OCI-LY7 (cell line): ENCODE measurements around the gene ABCF1. TPM values are rescaled to one million over a fixed set of nuclear protein-coding genes. Genes with fewer than 3 reads are reported as not detected.

ENCODE experiments used
- BruUV-seq: library from RNA; stranded (reverse); fragments of 400-500 nt; replicated peaks from 2 replicates; lab custom pipeline; 2021; lab: Mats Ljungman, UMichigan
- CTCF ChIA-PET: fragments of 300-600 bp; sonication (Branson Sonifier 250); formaldehyde crosslinking; loops from one replicate; lab custom pipeline; 2022; ENCODE audit warnings: antibody characterized with exemption; ENCODE audit not compliant: unreplicated experiment; lab: Charles Lee
- POLR2A ChIA-PET: fragments of 300-600 bp; sonication (Branson Sonifier 250); formaldehyde crosslinking; loops from one replicate; lab custom pipeline; 2022; ENCODE audit warnings: antibody characterized with exemption; lab: Charles Lee
- DNase-seq: peaks from one replicate; pipeline ENCODE4 v3.0.0-alpha.2; 2015; ENCODE audit warnings: low spot score
- H2AFZ ChIP-seq: fragments of 200-600 bp; sonication (generic), shearing (Covaris generic); 2 replicates; pipeline ENCODE4 v1.6.1; 2014; ENCODE audit warnings: mild to moderate bottlenecking, antibody characterized with exemption, low read length, moderate library complexity
- H3K27ac ChIP-seq: fragments of 200-600 bp; sonication (generic); 2 replicates; pipeline ENCODE4 v1.5.1; 2014; ENCODE audit warnings: mixed run types, low read depth, mild to moderate bottlenecking, moderate library complexity, low read length, inconsistent platforms; ENCODE audit not compliant: poor library complexity, severe bottlenecking
- H3K36me3 ChIP-seq: fragments of 200-600 bp; sonication (generic); 2 replicates; pipeline ENCODE4 v1.6.1; 2014; ENCODE audit warnings: mild to moderate bottlenecking, antibody characterized with exemption, low read length, moderate library complexity, mixed read lengths; ENCODE audit not compliant: insufficient read depth
- H3K4me1 ChIP-seq: fragments of 200-600 bp; sonication (generic); 2 replicates; pipeline ENCODE4 v1.5.1; 2014; ENCODE audit warnings: mild to moderate bottlenecking, low read length; ENCODE audit not compliant: insufficient read depth, poor library complexity, severe bottlenecking
- H3K4me2 ChIP-seq: fragments of 200-600 bp; sonication (generic); 2 replicates; pipeline ENCODE4 v1.6.1; 2014; ENCODE audit warnings: mild to moderate bottlenecking, low read length
- H3K4me3 ChIP-seq: fragments of 200-600 bp; sonication (generic); 2 replicates; pipeline ENCODE4 v1.5.1; 2014; ENCODE audit warnings: mild to moderate bottlenecking, low read depth, low read length; ENCODE audit not compliant: poor library complexity, severe bottlenecking
- H3K79me2 ChIP-seq: fragments of 200-600 bp; sonication (generic); 2 replicates; pipeline ENCODE4 v1.6.1; 2016; ENCODE audit warnings: low read depth, mild to moderate bottlenecking, low read length, moderate library complexity, mixed read lengths; ENCODE audit not compliant: insufficient read depth
- H3K9me2 ChIP-seq: fragments of 200-600 bp; sonication (generic); 2 replicates; pipeline ENCODE4 v1.6.1; 2016; ENCODE audit warnings: mild to moderate bottlenecking, low read length, mixed read lengths; ENCODE audit not compliant: insufficient read depth
- H3K9me3 ChIP-seq: fragments of 200-600 bp; sonication (generic); 2 replicates; pipeline ENCODE4 v1.6.1; 2014; ENCODE audit warnings: mild to moderate bottlenecking, mixed run types, low read length, mixed read lengths
- H4K20me1 ChIP-seq: fragments of 200-600 bp; sonication (generic); 2 replicates; pipeline ENCODE4 v1.6.1; 2014; ENCODE audit warnings: mild to moderate bottlenecking, antibody characterized with exemption, low read length, moderate library complexity, mixed read lengths; ENCODE audit not compliant: insufficient read depth
- CTCF ChIP-seq: fragments of 200-600 bp; sonication (generic); conservative IDR thresholded peaks from 2 replicates; pipeline ENCODE4 v1.5.1; 2014; ENCODE audit warnings: mild to moderate bottlenecking, antibody characterized with exemption, low read length, moderate library complexity, mixed read lengths
- EZH2phosphoT487 ChIP-seq: fragments of 200-600 bp; sonication (generic); IDR thresholded peaks from 2 replicates; pipeline ENCODE4 v1.6.1; 2018; ENCODE audit warnings: low read depth, borderline replicate concordance, mild to moderate bottlenecking, mixed run types, antibody characterized with exemption, low read length, moderate library complexity, mixed read lengths
- intact Hi-C: fragments of 100-400 bp; cut with micrococcal nuclease; formaldehyde crosslinking; loops from one replicate; pipeline ENCODE4 v1.10.0; 2022; ENCODE audit not compliant: unreplicated experiment
- total RNA-seq, 2 experiments: library from RNA; depleted of rRNA in 1 of 2; stranded (reverse); fragments of >200 nt in 1 of 2; shearing (Covaris generic) in 1 of 2; gene quantifications; 2 replicates each; pipeline ENCODE4 v1.2.3, GENCODE V29; 2014 to 2022

Gene ABCF1
- total RNA-seq, 2 experiments from 2014 or later = 53.0 to 86.7 TPM

GRCh38 chr6:30589754-30590358, 18.6 kb downstream of the ABCF1 start:
- BruUV-seq = no TSS peak
- intact Hi-C loops = no loop called here
- Histone ChIP-seq H3K4me2 (no peak overlapping the region), H3K79me2 (peaks cover 8% of the 10 kb centered on the region; the same call in 1 of the 2 replicates), H2AFZ (no peak overlapping the region), H3K9me3 (no peaks in the 10 kb centered on the region), H3K9me2 (no peaks in the 10 kb centered on the region), H3K4me1 (no peaks in the 10 kb centered on the region), H3K36me3 (peaks cover 99% of the 10 kb centered on the region), H3K4me3 (no peak overlapping the region), H4K20me1 (no peaks in the 10 kb centered on the region), H3K27ac (no peak overlapping the region)
- ChIA-PET CTCF (no interaction called here), POLR2A (interaction anchor here (0.7 kb wide), 1 partner anchor 80 kb away, joined by 3 read pairs; no protein-coding TSS in a partner anchor)
- no peak for DNase-seq
- no peak for TF ChIP-seq CTCF
- TF ChIP-seq EZH2phosphoT487 = no peak

- no TSS peak for BruUV-seq
- Histone ChIP-seq H3K9me2 (no peaks in the 10 kb centered on the region), H3K36me3 (peaks cover 99% of the 10 kb centered on the region), H3K4me3 (no peak overlapping the region), H3K27ac (no peak overlapping the region), H3K4me2 (no peak overlapping the region), H2AFZ (no peak overlapping the region), H4K20me1 (no peaks in the 10 kb centered on the region), H3K4me1 (no peaks in the 10 kb centered on the region), H3K9me3 (no peaks in the 10 kb centered on the region), H3K79me2 (peaks cover 8% of the 10 kb centered on the region; the same call in 1 of the 2 replicates)
- ChIA-PET POLR2A (no interaction called here), CTCF (no interaction called here)
- DNase-seq = no peak
- no peak for TF ChIP-seq CTCF
- no peak for TF ChIP-seq EZH2phosphoT487
- intact Hi-C loops = no loop called here
Observed at GRCh38 chr6:30590509-30590908, 19.3 kb downstream of the ABCF1 start.

GRCh38 chr6:30591008-30591407, 19.8 kb downstream of the ABCF1 start:
- no peak for DNase-seq
- intact Hi-C loops = no loop called here
- peaks cover 95% of the 10 kb centered on the region for H3K36me3 ChIP-seq
- no peak for TF ChIP-seq EZH2phosphoT487
- no peak for TF ChIP-seq CTCF
- no TSS peak for BruUV-seq
- no peak overlapping the region for H3K27ac ChIP-seq
- H3K9me2 ChIP-seq = no peaks in the 10 kb centered on the region
- CTCF ChIA-PET = no interaction called here
- H3K79me2 ChIP-seq = peaks cover 8% of the 10 kb centered on the region; the same call in 1 of the 2 replicates
- H3K4me2 ChIP-seq = no peak overlapping the region
- no peaks in the 10 kb centered on the region for H3K9me3 ChIP-seq
- H4K20me1 ChIP-seq = no peaks in the 10 kb centered on the region
- no peak overlapping the region for H3K4me3 ChIP-seq
- POLR2A ChIA-PET = no interaction called here
- no peak overlapping the region for H2AFZ ChIP-seq
- H3K4me1 ChIP-seq = no peaks in the 10 kb centered on the region
